GM18505 (cell line): Measurements from ENCODE around the gene LPIN1.

Source experiments
- ATAC-seq: cut with Tn5 transposase; IDR thresholded peaks from one replicate; pipeline ENCODE4 v1.9.1; 2021; ENCODE audit not compliant: unreplicated experiment
- POLR2A ChIP-seq: IDR thresholded peaks from 4 replicates; pipeline ENCODE4 v1.6.1; 2011; ENCODE audit warnings: borderline replicate concordance; ENCODE audit not compliant: insufficient read depth, insufficient read length; ENCODE audit errors: extremely low read depth

Gene LPIN1

DNA sequence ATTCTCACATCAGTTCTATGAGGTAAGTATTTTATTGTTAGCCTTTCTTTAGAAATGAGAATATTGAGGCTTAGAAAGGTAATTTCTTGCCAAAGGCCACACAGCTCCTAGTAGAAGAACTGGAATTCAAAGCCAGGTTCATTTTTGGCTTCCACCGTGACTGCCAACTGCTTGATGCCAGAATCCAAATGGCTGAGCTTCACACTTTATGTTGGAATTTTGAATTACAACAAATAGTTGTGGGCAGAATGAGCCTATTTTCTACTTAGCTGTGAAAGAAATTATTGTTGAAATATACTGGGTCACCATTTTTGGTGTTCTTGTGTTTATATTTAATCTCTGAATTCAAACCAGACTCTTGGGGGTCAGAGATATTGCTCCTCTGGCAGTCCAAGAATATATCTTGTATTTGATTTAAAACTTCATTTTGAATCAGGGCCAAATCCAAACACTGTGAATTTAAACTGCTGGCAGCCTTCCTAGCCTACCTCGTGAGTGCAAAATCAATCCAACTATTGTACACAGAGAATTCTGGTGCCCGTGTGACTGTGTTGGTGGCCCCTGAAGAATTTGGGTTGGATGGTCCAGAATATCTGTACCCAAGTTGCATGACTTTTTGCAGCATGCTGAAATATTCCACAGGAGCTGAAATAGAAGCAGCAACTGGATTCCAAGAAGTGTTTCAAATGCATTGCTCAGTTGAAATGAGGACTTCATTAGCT lies 35.6 kb upstream of the LPIN1 start:
- no peak for TF ChIP-seq POLR2A
- no peak for ATAC-seq

DNA sequence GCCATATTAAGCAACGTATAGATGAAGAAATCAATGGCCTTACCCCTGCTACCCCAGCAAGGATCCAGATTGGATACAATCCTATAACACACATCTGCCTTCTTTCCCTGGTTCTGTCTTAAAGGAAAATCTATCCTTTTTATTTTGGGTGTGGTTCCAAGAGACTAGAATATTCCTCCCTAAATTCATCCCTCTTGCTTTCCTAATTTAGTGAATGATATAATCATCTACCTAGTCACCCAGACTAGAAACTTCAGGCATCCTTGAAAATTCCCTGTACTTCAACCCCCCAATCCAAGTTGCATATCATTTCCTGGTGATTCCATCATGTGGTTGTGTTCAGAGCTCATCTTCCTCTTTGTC lies 35.1 kb upstream of the LPIN1 start:
- ATAC-seq, result no peak
- no peak for TF ChIP-seq POLR2A

DNA sequence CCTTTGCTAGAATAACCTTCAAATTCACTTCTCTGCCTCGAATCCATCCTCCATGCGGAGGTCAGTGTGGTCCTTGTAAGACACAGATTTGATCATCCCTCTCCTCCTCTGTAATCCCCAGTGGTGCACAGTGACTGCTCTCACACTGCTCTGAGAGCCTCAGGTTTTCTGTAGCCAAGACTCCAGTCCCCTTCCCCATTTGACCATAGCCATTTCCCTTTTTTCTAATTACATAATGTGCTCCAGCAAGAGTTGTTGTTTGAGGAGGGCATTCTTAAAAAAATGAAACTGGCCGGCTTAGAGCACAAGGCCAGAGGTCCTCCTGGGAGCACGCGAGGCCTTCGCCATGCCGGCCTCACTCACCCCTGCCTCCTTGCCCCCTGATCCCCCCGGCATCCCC lies 34.7 kb upstream of the LPIN1 start:
- no peak for ATAC-seq

DNA sequence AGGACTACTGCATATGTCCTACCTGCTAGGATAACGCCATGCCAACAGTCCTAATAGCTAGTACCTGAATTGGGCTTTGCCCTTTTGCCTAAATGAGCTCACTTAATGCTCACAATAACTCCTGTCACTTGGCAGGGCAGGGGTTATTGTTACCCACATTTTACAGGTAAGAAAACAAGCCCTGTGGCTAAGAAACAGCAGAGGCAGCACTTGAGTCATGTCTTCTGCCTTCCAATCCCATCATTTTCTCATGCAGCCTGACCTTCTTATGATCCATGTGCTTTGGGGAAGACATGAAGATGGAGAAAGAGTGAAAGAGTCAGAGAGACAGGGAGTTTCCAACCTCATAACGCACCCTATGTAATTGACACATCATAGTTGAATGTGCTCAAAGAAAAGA lies 33.6 kb upstream of the LPIN1 start:
- no peak for TF ChIP-seq POLR2A
- no peak for ATAC-seq

More for the DNA sequence above, 34.7 kb upstream of the LPIN1 start:
- TF ChIP-seq POLR2A, result no peak

DNA sequence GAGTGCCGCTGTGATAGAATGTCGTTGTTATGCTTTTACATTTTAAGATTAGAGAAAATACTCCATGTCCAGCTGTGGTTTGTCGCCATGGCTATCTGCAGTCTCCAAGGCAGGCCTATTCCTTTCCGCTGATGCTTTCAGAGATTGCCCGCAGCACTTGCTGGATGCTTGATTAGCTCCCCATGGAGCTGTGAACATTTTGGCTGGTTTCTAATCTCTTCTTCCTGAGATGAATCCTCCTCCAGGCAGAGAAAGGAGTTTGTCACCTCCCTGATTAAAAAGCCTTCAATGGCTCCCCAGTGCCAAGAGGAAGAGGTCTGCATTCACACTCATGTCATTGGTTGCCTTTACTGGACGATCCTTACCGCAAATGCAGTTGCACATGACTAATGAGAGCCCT lies 32.6 kb upstream of the LPIN1 start:
- no peak for TF ChIP-seq POLR2A
- no peak for ATAC-seq

DNA sequence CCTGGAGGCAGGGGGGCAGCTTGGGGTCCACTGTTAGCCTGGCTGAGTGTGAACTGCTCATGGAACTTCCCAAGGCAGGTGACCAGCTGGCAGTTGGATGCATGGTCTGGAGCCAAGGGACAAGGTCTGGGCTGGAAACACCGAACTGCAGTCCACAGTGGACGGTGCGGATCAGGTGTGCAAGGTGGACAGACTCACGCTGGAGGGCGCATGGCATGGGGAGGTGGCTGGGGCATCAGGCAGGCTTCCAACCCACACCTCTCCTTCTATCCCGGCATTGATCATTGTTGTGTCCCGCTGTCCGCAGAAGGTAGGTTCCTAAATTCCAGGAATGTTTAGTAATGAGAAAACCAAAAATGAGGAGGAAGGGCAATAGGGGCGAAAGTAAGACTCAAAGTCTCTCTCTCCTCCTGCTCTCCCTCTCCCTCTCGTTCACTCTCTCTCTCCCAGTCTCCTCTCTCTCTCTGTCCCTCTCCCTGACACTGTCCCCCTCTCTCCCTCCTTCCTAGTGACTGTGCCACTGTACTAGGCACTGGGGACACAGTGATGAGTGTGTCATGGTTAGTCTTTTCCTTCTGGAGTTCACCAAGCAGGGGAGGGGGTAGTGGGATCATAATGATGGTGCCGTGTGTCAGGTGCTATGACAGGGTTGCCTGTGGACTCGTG lies 30.3 kb upstream of the LPIN1 start:
- ATAC-seq, result no peak
- no peak for TF ChIP-seq POLR2A

DNA sequence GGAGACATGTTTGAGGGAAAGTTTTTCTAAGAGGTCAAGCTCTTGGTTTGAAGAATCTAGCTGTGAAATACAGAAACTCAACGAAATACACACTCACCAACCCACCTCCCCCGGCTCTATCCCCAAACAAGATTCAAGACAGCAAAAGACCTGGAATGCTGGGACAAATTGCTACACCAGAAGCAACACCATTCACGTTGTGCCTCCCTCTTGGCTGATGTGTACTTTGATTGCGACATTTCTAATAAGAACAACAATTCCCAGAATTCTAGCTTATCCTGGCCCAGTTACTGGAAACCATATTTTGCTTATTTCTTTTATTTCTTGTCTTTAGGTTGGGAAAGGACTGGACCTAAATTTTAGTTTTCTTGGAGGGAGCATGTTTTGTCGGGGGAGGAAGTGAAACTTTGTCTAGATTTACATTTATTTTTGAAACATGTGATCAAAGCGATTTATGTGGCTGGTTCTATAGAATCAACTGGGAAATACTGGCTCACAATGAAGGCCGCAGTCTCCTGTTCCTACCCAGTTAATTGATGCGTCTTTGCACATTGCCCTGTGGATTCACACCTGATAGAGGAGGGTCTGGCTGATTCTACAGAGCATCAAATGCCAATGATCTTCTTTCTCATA lies 29.6 kb upstream of the LPIN1 start:
- no peak for TF ChIP-seq POLR2A
- no peak for ATAC-seq

DNA sequence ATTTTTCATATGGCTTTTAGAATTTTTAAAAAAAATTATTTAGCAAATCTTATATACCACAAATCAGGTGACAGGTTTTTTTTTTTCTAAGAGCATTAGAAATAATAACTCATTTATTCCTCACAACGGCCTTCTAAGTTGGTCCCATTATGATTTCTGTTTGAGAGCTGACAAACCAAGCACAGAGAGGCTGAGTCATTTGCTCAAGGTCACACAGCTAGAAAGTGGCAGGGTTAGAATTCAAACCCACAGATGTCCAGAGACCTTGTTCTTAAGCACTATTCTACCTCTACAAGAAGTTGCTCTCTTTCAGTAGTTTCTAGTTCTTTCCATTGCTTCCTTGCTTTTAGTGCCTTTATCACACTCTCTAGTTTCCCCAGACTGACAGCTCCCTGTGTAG lies 28.8 kb upstream of the LPIN1 start:
- TF ChIP-seq POLR2A, result no peak
- ATAC-seq, result no peak

DNA sequence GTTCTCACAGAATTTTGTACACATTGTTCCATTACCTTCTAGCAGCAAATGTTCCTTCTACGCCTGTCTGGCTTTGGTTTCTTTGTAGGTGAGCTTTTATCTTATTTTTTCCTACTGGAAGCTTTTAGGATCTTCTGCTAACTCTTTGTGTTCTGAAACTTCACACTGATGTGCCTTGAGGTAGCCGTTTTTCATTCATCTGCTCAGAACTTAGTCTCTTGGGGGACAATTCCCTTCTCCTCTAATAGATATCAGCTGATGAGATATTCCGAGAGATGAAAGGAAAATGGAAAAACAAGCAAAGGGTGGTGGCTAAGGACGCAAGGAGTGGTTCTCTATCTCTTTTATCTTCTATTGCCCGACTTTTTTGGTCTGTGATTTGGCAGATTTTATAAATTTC lies 27.8 kb upstream of the LPIN1 start:
- no peak for ATAC-seq
- TF ChIP-seq POLR2A, result no peak

DNA sequence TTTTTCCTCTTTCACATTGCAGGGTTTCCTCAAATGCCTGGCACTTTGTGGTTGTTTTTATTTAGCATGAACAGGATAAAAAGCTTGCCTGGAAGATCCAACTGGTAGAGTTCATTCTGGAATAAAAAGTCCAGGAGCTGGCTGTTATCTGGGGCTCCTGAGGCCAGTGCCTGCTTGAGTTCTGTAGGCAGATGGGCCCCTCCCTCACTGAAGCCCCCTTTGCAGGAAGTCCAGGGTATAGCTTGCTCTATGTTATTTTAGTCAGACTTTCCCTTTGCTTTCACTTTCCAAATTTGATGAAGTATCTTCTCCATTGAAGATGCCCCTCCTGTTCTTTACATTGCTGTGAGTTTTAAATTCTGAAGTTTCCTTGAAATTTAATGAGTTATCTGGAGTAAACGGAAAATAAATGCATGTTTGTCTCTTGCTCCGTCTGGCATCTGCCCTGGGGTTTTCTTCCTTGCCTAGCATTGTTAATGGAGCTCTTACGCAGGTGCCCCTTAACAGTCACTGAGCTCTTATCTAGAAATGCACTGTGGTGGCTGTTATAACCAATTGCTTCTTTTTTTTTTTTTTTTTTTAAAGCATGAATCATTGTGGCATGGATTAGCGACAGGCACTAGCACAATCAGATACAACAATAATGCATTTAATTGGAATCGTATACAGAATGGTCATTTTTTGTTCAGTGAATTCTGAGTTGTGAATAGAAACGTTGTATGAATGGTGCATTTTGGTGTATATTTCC lies 27.0 kb upstream of the LPIN1 start:
- TF ChIP-seq POLR2A, result no peak
- ATAC-seq, result no peak

DNA sequence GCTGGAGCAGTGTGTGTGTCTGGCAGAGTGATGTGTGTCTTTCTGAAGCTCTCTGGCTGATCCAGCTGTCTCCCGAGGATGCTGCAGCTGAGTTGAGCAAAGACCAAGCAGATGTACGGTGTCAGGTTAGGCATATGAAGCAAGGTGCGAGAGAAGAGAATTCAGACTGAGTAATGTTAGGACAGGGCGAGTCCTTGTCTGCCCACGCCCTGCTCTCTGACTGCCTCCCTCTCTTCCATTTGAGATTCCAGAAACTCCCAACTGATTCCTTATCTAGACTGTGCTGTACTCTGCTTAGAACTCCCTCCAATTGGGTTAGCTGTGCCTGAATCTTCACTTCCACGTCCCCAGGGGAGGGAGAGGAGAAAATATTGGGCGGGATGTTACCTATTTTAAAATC lies 25.7 kb upstream of the LPIN1 start:
- no peak for TF ChIP-seq POLR2A
- no peak for ATAC-seq

DNA sequence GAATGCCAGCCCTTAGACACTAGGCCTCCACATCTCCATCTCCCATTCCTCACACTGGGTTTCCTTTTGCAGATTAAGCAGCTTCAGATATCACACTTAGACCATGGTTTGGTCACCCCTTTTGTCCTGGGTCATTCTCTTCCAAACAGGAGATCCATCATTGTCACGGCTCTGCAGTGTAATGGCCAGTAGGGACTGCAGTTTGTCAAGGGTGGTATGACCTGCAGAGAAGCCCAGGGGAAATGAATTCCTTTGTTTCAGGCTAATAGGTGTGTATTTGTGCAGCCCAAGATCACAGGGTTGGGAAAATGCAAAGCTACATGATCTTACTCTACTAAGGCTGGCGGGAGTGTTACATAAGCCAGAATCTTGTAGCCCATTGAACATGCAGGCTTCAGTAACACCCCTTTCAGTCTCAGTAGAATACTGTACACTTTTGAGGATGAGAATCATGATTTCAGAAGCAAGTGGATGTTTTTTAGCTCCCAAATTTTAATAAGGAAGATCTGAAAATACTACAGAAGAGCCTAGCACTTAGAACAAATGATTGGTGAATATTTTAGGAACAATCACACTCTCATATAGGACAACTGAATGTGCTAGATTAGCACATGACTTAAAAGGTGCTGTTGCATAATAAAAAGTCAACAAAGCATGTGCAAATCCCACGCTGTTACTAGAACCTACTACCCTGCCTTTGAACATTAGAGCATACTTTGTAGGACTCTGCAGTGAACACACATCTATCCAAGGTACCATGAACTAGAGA lies 24.0 kb upstream of the LPIN1 start:
- ATAC-seq, result no peak
- no peak for TF ChIP-seq POLR2A

DNA sequence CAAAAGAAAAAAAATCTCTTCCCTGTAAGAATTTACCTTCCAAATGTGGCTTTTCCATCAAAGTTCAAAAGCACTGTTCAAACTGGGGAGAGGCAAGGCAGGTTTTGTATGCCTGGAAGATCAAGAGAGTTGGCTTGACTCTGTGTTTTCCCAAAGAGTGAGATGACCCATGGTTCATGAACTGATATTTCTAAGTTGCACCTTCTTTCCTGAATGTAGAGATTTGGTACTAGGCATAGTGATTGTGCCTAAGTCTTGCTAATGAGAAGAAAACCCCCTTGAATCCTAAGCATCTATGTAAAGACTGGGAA lies 23.4 kb upstream of the LPIN1 start:
- TF ChIP-seq POLR2A, result no peak
- ATAC-seq, result no peak

DNA sequence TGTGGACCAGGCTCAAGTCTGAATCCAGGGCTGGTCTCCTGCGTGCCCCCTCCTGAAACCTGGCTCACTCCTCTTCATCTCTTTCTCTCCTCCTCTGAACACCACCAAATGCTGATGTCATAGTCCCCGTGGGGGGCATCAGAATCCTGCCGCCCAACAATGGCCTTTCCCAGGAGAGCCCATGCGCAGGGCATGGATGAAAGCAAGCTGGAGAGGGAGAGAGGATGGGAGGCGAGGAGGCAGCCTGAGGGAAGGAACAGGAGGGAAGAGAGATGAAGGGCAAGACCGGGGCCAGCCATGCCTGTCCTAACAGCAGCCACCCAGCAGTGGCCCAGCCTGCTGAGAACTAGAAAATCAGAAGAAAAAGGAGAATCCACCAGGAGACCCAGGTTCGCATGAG lies 22.3 kb upstream of the LPIN1 start:
- no peak for TF ChIP-seq POLR2A

DNA sequence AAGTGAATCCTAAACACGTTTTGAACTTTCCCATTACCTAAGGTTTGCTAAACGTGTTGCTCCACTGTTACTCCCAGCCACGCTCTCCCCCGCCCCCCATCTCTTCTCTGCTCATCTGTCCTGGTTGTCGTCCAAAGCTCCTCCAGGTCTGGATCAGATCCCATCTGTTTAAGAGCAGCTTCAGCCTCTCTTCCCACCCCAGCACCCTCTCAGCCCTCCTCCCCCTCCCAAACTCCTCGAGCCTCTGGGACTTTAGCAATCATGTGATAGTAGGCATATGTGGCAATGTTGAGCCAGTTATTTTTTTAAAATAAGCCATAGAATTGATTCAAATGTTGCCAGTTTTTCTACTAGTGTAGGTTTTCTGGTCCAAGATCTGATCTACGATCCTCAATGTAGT lies 20.0 kb upstream of the LPIN1 start:
- TF ChIP-seq POLR2A, result no peak
- no peak for ATAC-seq

More for the DNA sequence above, 22.3 kb upstream of the LPIN1 start:
- ATAC-seq, result no peak
